Kidney (tissue), 14 donors: ENCODE data around the gene NUDT16L1. TPM values are rescaled to one million over a fixed set of nuclear protein-coding genes. Genes with fewer than 3 reads are reported as not detected.

Experiments used
- DNase-seq, 5 donors: peaks; one replicate each; pipeline ENCODE4 v3.0.0-alpha.2; 2013 to 2020
- FAIRE-seq: peaks from 2 replicates; lab custom pipeline; 2012; peaks lifted over from hg19 to GRCh38; lab: Jason Lieb, UNC
- H3K27ac ChIP-seq, 2 donors: one replicate each; pipeline ENCODE4 v1.7.0; 2013; ENCODE audit warnings: low read depth in 2 of 2, low read length in 2 of 2, inconsistent platforms in 1 of 2
- H3K27me3 ChIP-seq: one replicate; pipeline ENCODE4 v1.7.1; 2013; ENCODE audit warnings: low read length, inconsistent platforms; ENCODE audit not compliant: control insufficient read depth, insufficient read depth
- H3K36me3 ChIP-seq, 3 donors: one replicate each; pipeline versions ENCODE4 v1.7.0 to v1.7.1; 2013; ENCODE audit warnings: low read length in 3 of 3, control low read depth in 1 of 3, inconsistent platforms in 1 of 3; ENCODE audit not compliant: insufficient read depth in 3 of 3, control insufficient read depth in 2 of 3
- H3K4me1 ChIP-seq, 3 donors: one replicate each; pipeline versions ENCODE4 v1.7.0 to v1.7.1; 2013; ENCODE audit warnings: low read length in 3 of 3, inconsistent platforms in 1 of 3, low read depth in 1 of 3; ENCODE audit not compliant: control insufficient read depth in 2 of 3, insufficient read depth in 2 of 3
- H3K4me3 ChIP-seq, 3 donors: one replicate each; pipeline versions ENCODE4 v1.7.0 to v1.8.1; 2013; ENCODE audit warnings: low read length in 3 of 3, control low read depth in 1 of 3, inconsistent platforms in 1 of 3
- H3K9ac ChIP-seq, 3 donors: one replicate each; pipeline versions ENCODE4 v1.7.0 to v1.7.1; 2013; ENCODE audit warnings: low read length in 3 of 3, control low read depth in 1 of 3, inconsistent platforms in 1 of 3
- H3K9me3 ChIP-seq, 3 donors: one replicate each; pipeline versions ENCODE4 v1.7.0 to v1.7.1; 2013; ENCODE audit warnings: low read length in 3 of 3, control low read depth in 1 of 3, inconsistent platforms in 1 of 3; ENCODE audit not compliant: control insufficient read depth in 2 of 3, insufficient read depth in 1 of 3
- intact Hi-C: fragments of 100-400 bp; cut with DNase I; formaldehyde crosslinking; loops from one replicate; pipeline ENCODE4 v1.11.1; 2022
- microRNA-seq: library from miRNA; unstranded; fragments of <30 nt; microRNA quantifications from one replicate; pipeline ENCODE4 v1.2.0, GENCODE V29; 2020
- polyA plus RNA-seq: library from polyadenylated mRNA; stranded (reverse); fragments of 350-450 nt; fragmentation: Illumina TruSeq; extraction: RNeasy Lipid Tissue Mini Kit (QIAGEN cat#74804); gene quantifications from one replicate; pipeline ENCODE4 v1.2.3, GENCODE V29; 2014; ENCODE audit warnings: low read depth, low replicate concordance; ENCODE audit not compliant: insufficient read depth
- total RNA-seq: library from RNA; stranded (reverse); fragmentation: NEBNext Ultra II Directional; extraction: Animal tissue kit (Norgen Biotek cat#: 25700); gene quantifications from one replicate; pipeline ENCODE4 v1.2.1, GENCODE V29; 2021
- TF ChIP-seq, protein P1 (sequence below): IDR thresholded peaks from 3 replicates; pipeline ENCODE4 v1.5.1; 2012; ENCODE audit warnings: mild to moderate bottlenecking, moderate library complexity, borderline replicate concordance; ENCODE audit not compliant: insufficient read depth; ENCODE audit errors: extremely low read depth
- donor health status: control.
- donor health status: control.
- donor health status: control.
- donor health status: control.
- donor health status: control.
- donor health status: DM: yes; HTN: yes; CAD: no.
- donor health status: Normal renal cell carcinoma (clear cell type).

NUDT16L1 gene
- total and polyA plus RNA-seq, 2 donors from 2014 or later, result 30.6 to 69.4 TPM

DNA sequence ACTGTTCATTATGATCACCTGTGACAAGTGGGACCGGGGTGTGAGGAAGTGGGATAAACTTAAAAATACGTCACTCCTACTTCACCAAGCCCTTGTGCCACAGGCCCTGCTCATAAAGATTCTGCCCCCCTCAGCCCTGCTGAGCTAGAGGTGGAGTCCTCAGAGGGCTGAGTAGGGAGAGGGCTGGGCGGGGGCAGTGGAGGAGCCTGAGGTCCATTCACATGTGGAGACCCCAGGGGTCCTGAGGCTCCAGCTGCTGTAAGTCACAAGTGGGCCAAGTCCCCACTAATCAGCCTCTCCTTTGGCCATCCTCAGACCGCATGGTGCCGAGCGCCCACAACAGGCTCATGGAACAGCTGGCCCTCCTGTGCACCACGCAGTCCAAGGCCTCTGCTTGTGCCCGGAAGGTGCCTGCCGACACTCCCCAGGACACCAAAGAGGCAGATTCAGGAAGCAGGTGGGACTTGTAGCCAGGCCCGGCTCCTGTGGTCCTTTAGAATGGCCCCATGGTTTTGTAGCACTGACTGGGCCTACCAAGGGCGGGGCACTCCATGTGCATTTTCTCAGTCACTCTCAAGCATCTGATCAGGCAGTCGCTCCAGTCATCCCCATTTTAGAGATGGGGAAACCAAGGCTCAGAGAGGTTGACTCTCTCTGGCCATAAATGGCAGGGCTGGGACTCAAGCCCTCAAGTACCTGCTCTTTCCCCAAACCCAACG is 51.4 kb downstream of the NUDT16L1 start:
- no peak overlapping the region for H3K27ac ChIP-seq
- intact Hi-C loops, result no loop called here
- no peak for FAIRE-seq

DNA sequence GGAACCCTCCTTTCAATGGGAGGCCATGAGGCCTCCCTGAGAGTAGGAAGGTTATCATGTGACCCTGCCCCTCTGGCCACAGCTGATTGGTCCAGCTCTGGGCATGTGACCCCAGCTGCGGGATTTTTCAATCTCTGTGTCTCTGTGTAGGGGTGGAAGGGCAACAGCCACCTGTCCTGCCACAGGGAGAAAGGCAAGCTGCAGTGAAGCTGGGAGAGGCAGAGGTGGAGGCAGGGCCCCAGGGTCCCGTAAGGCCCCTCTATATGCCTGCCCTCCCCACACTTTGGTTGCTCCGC is 51.9 kb downstream of the NUDT16L1 start:
- Histone ChIP-seq H3K9ac (no peak overlapping the region), H3K9me3 (no peaks in the 10 kb centered on the region), H3K27me3 (no peaks in the 10 kb centered on the region), H3K4me3 (no peak overlapping the region), H3K27ac (no peak overlapping the region), H3K4me1 (peaks cover 0 to 2% (median 0%) of the 10 kb centered on the region in 3 donors), H3K36me3 (no peaks in the 10 kb centered on the region)
- FAIRE-seq (no peak), DNase-seq (no peak)
- TF ChIP-seq, protein P1, sequence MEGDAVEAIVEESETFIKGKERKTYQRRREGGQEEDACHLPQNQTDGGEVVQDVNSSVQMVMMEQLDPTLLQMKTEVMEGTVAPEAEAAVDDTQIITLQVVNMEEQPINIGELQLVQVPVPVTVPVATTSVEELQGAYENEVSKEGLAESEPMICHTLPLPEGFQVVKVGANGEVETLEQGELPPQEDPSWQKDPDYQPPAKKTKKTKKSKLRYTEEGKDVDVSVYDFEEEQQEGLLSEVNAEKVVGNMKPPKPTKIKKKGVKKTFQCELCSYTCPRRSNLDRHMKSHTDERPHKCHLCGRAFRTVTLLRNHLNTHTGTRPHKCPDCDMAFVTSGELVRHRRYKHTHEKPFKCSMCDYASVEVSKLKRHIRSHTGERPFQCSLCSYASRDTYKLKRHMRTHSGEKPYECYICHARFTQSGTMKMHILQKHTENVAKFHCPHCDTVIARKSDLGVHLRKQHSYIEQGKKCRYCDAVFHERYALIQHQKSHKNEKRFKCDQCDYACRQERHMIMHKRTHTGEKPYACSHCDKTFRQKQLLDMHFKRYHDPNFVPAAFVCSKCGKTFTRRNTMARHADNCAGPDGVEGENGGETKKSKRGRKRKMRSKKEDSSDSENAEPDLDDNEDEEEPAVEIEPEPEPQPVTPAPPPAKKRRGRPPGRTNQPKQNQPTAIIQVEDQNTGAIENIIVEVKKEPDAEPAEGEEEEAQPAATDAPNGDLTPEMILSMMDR, result no peak
- intact Hi-C loops, result no loop called here

More for the DNA sequence above, 51.4 kb downstream of the NUDT16L1 start:
- no peak for DNase-seq
- peaks cover 0 to 2% (median 0%) of the 10 kb centered on the region in 3 donors for H3K4me1 ChIP-seq
- no peaks in the 10 kb centered on the region for H3K9me3 ChIP-seq
- H3K27me3 ChIP-seq, result no peaks in the 10 kb centered on the region
- TF ChIP-seq, protein P1, result no peak
- H3K36me3 ChIP-seq, result no peaks in the 10 kb centered on the region
- H3K9ac ChIP-seq, result no peak overlapping the region
- no peak overlapping the region for H3K4me3 ChIP-seq

Small RNA genes lying within 50 kb of the gene (microRNA-seq; reads per million reads assigned to microRNA genes)
- gene MIR6769A, result not detected

Other genes with a start within 250 kb of the NUDT16L1 start
- 54.9 TPM for gene NMRAL1, start 218.9 kb upstream of the NUDT16L1 start, total RNA-seq
- 94.1 TPM for gene NMRAL1, start 218.9 kb upstream of the NUDT16L1 start, polyA plus RNA-seq
- 56.4 TPM for gene HMOX2, start 217.2 kb upstream of the NUDT16L1 start, total RNA-seq
- gene HMOX2, start 217.2 kb upstream of the NUDT16L1 start, polyA plus RNA-seq, result 116 TPM
- gene CDIP1, start 154.8 kb upstream of the NUDT16L1 start, total RNA-seq, result 40.8 TPM
- gene CDIP1, start 154.8 kb upstream of the NUDT16L1 start, polyA plus RNA-seq, result 80.4 TPM
- gene C16orf96, start 137.2 kb upstream of the NUDT16L1 start, total RNA-seq, result 0.16 TPM
- 0.13 TPM for gene C16orf96, start 137.2 kb upstream of the NUDT16L1 start, polyA plus RNA-seq
- gene UBALD1, start 78.7 kb upstream of the NUDT16L1 start, total RNA-seq, result 38.3 TPM
- 31.8 TPM for gene UBALD1, start 78.7 kb upstream of the NUDT16L1 start, polyA plus RNA-seq
- gene MGRN1, start 68.7 kb upstream of the NUDT16L1 start, total RNA-seq, result 90.8 TPM
- gene MGRN1, start 68.7 kb upstream of the NUDT16L1 start, polyA plus RNA-seq, result 19.7 TPM
- gene ANKS3, start 40.7 kb downstream of the NUDT16L1 start, total RNA-seq, result 27.6 TPM
- 20.7 TPM for gene ANKS3, start 40.7 kb downstream of the NUDT16L1 start, polyA plus RNA-seq
- 1.8 TPM for gene DNAAF8, start 41.0 kb downstream of the NUDT16L1 start, total RNA-seq
- gene DNAAF8, start 41.0 kb downstream of the NUDT16L1 start, polyA plus RNA-seq, result 4.0 TPM
- gene ZNF500, start 73.6 kb downstream of the NUDT16L1 start, total RNA-seq, result 18.3 TPM
- gene ZNF500, start 73.6 kb downstream of the NUDT16L1 start, polyA plus RNA-seq, result 4.9 TPM
- not detected for gene SEPTIN12, start 94.8 kb downstream of the NUDT16L1 start, total RNA-seq
- gene SEPTIN12, start 94.8 kb downstream of the NUDT16L1 start, polyA plus RNA-seq, result not detected
- gene SMIM22, start 101.8 kb downstream of the NUDT16L1 start, total RNA-seq, result 36.5 TPM
- 74.2 TPM for gene SMIM22, start 101.8 kb downstream of the NUDT16L1 start, polyA plus RNA-seq
- gene ROGDI, start 109.1 kb downstream of the NUDT16L1 start, total RNA-seq, result 20.8 TPM
- gene ROGDI, start 109.1 kb downstream of the NUDT16L1 start, polyA plus RNA-seq, result 86.1 TPM
- gene GLYR1, start 153.7 kb downstream of the NUDT16L1 start, total RNA-seq, result 119 TPM
- gene GLYR1, start 153.7 kb downstream of the NUDT16L1 start, polyA plus RNA-seq, result 47.9 TPM
- gene UBN1, start 153.9 kb downstream of the NUDT16L1 start, total RNA-seq, result 28.6 TPM
- gene UBN1, start 153.9 kb downstream of the NUDT16L1 start, polyA plus RNA-seq, result 6.1 TPM
- gene PPL, start 243.6 kb downstream of the NUDT16L1 start, total RNA-seq, result 78.4 TPM
- gene PPL, start 243.6 kb downstream of the NUDT16L1 start, polyA plus RNA-seq, result 7.7 TPM